GM19351 (cell line): Measurements from ENCODE around the gene NSUN6.

ENCODE experiments used
- ATAC-seq: cut with Tn5 transposase; IDR thresholded peaks from one replicate; pipeline ENCODE4 v1.9.1; 2021; ENCODE audit warnings: mild to moderate bottlenecking, moderate library complexity; ENCODE audit not compliant: unreplicated experiment

Gene NSUN6

DNA sequence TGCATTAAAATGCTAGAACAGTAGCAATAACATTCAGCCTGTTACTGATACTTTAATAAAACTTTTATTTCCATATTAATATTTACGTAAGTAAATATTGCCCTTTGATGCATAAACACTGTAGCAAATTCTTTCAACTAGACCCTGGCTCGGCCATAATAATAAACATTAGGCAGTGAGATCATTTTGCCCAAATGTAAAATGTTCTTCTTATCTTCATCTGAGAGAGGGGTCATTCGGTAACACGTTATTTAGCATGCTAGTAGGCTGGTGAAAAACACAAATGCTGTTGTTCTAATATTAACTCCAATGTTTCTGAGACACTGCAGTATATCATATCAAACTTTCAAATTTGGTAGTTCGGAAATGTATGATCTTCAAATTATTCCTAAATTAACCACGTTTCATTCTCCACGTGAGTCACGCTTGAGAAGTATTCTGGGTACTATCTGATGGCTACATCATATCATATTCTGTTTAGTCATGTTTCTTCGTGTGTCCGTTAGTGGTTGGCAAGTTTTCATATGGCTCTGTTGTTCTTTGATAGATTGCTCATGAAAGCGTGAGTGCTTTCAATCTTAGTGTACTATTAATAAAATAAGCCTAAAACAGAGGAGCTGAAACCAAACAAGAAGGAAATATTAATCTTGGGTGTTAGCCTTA lies 145.8 kb downstream of the NSUN6 start:
- no peak for ATAC-seq

DNA sequence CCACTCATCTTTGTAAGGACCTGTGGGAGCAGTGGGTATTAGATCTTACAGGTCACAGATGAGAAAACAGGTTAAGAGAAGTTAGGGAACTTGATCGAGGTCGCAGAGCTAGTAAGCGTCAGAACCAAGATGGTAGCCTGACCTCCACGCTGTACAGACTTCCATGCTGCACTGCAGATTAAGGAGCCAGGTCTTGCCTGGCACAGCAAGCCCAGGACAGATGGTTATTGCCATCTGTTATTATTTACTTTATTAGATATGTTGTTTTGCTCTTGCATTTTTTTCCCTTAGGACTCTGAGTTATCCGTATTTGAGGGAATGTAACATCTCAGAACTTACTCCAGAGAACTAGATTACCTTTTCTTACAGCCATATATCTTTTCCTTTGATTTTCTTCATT lies 147.2 kb downstream of the NSUN6 start:
- no peak for ATAC-seq

DNA sequence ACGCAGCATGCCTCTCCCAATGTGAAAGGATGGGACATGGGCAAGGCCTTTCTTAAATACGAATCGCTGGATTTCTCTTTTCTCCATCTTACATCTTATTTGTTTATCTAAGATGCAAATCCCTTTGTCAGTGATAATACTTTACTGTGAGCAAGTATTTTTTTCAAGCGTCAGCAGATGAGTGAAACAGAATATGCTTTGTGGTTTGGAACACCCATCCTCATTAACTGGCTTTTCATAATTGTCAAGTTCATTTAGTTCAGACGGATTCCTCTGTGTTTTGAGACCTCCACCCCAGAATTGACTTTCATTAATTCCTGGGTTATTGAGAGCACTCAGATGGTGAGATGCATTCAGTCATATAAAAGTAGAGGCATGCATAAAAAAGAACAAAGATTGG lies 149.8 kb downstream of the NSUN6 start:
- no peak for ATAC-seq

DNA sequence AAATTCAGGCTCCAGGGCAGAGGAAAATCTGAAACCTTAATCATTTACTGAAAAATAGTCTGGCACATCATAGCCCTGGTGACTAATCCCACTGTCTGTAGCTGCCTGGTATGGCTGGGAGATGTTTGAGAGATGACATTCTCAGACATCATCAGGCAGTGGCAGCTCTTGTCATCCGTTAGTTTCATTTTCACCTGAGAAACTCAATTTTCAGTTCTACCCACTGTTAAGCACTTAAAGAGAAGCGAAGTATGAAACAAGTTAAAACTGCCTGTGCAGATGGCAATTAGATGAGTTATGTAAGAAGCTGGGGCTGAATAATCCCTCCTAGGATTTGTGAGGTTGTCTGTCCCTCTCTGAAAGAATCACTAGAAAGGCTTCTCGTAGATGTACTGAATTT lies 150.2 kb downstream of the NSUN6 start:
- peak; percentile 91 for ATAC-seq

GRCh38 chr10:18500576-18500975 lies 150.8 kb downstream of the NSUN6 start:
- no peak for ATAC-seq

- ATAC-seq = no peak
Observed at GRCh38 chr10:18498998-18499397, 152.4 kb downstream of the NSUN6 start.

DNA sequence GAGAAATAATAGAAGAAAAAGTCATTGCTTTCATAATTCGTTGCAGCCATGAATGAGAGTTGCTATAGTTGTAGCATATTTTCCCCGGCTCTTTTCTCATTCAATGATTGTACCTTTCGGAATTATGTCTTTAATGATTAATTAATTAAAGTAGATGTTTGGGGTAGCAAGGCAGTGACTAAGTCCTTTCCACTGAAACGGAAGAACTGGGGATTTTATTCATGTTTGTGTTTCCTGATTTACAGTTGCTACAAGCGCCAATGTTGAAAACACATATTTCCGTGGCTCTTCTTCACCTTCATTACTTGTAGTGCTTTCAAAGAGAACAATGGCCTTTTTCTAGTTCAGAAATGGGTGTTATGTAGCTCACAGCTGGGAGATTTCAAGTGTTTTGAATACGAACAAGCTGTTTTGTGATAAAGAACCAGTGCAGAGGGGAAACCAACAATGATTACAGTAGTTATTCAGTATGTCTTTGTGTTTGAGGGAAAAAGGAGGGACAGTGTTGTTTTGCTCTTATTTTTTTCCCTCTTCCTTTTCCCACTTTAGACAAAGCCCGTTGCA lies 153.5 kb downstream of the NSUN6 start:
- ATAC-seq = no peak
